ENCODE data around the gene ATP5MG. TPM values are rescaled to one million over a fixed set of nuclear protein-coding genes. Genes with fewer than 3 reads are reported as not detected.

ATP5MG gene
- polyA plus RNA-seq, 1 experiment, result 170 TPM

GRCh38 chr11:118364956-118365615 is 36.3 kb upstream of the ATP5MG start:
- Histone ChIP-seq H3K4me3 (ENCODE audit: low read depth, low read length) (no peak overlapping the region), H3K27me3 (ENCODE audit: control insufficient read depth, insufficient read depth, low read length) (no peaks in the 10 kb centered on the region), H3K36me3 (ENCODE audit: control insufficient read depth, insufficient read depth, low read length) (peaks cover 11% of the 10 kb centered on the region)
- DNase-seq (ENCODE audit: low read depth), result no peak
- CTCF ChIA-PET, result interaction anchor here (0.7 to 1.3 kb wide), 4 partner anchors 11 to 97 kb away, joined by 3 to 4 read pairs (median 3); no protein-coding TSS in a partner anchor
- TF ChIP-seq CTCF (IDR thresholded peaks at IDR 0.05; ENCODE audit: insufficient read depth, low read depth, low read length), result no peak
- POLR2A ChIA-PET, result no interaction called here

- DNase-seq (ENCODE audit: low read depth), result no peak
- Histone ChIP-seq H3K27me3 (ENCODE audit: control insufficient read depth, insufficient read depth, low read length) (no peaks in the 10 kb centered on the region), H3K36me3 (ENCODE audit: control insufficient read depth, insufficient read depth, low read length) (peaks cover 13% of the 10 kb centered on the region), H3K4me3 (ENCODE audit: low read depth, low read length) (no peak overlapping the region)
- POLR2A ChIA-PET, result no interaction called here
- TF ChIP-seq CTCF (IDR thresholded peaks at IDR 0.05; ENCODE audit: insufficient read depth, low read depth, low read length), result no peak
- CTCF ChIA-PET, result interaction anchor here (0.8 to 1.1 kb wide), 2 partner anchors 10 to 14 kb away, joined by 3 read pairs; no protein-coding TSS in a partner anchor
Measured at GRCh38 chr11:118366287-118366686, 35.1 kb upstream of the ATP5MG start.

GRCh38 chr11:118370774-118371173 is 30.6 kb upstream of the ATP5MG start:
- ChIA-PET CTCF (no interaction called here), POLR2A (no interaction called here)
- DNase-seq (ENCODE audit: low read depth), result no peak
- Histone ChIP-seq H3K36me3 (ENCODE audit: control insufficient read depth, insufficient read depth, low read length) (peaks cover 21% of the 10 kb centered on the region), H3K4me3 (ENCODE audit: low read depth, low read length) (no peak overlapping the region), H3K27me3 (ENCODE audit: control insufficient read depth, insufficient read depth, low read length) (no peaks in the 10 kb centered on the region)
- TF ChIP-seq CTCF (IDR thresholded peaks at IDR 0.05; ENCODE audit: insufficient read depth, low read depth, low read length), result no peak

- no peak for TF ChIP-seq CTCF (IDR thresholded peaks at IDR 0.05; ENCODE audit: insufficient read depth, low read depth, low read length)
- H3K27me3 ChIP-seq (ENCODE audit: control insufficient read depth, insufficient read depth, low read length), result no peaks in the 10 kb centered on the region
- ChIA-PET CTCF (interaction anchor here (0.6 to 0.9 kb wide), 3 partner anchors 9 to 12 kb away, joined by 3 to 4 read pairs (median 3); no protein-coding TSS in a partner anchor), POLR2A (interaction anchor here (0.6 kb wide), 1 partner anchor 89 kb away, joined by 8 read pairs; no protein-coding TSS in a partner anchor)
- no peak overlapping the region for H3K4me3 ChIP-seq (ENCODE audit: low read depth, low read length)
- no peak for DNase-seq (ENCODE audit: low read depth)
- H3K36me3 ChIP-seq (ENCODE audit: control insufficient read depth, insufficient read depth, low read length), result peaks cover 24% of the 10 kb centered on the region
Measured at GRCh38 chr11:118373263-118373662, 28.1 kb upstream of the ATP5MG start.

GRCh38 chr11:118373871-118374270 is 27.5 kb upstream of the ATP5MG start:
- ChIA-PET CTCF (interaction anchor here (0.6 kb wide), 1 partner anchor 11 kb away, joined by 4 read pairs; no protein-coding TSS in a partner anchor), POLR2A (no interaction called here)
- no peak for DNase-seq (ENCODE audit: low read depth)
- H3K27me3 ChIP-seq (ENCODE audit: control insufficient read depth, insufficient read depth, low read length), result no peaks in the 10 kb centered on the region
- H3K36me3 ChIP-seq (ENCODE audit: control insufficient read depth, insufficient read depth, low read length), result peaks cover 19% of the 10 kb centered on the region
- TF ChIP-seq CTCF (IDR thresholded peaks at IDR 0.05; ENCODE audit: insufficient read depth, low read depth, low read length), result no peak
- H3K4me3 ChIP-seq (ENCODE audit: low read depth, low read length), result no peak overlapping the region
